HepG2 (cell line): ENCODE measurements around the gene LDLRAD2. TPM values are rescaled to one million over a fixed set of nuclear protein-coding genes. Genes with fewer than 3 reads are reported as not detected.

Experiments
- ATAC-seq: fragments of 200-7000 bp; cut with Tn5 transposase; 3 replicates; pipeline ENCODE4 v1.9.1; 2020; ENCODE audit warnings: mild to moderate bottlenecking, moderate library complexity
- BruUV-seq: library from RNA; stranded (reverse); fragments of 400-500 nt; replicated peaks from 2 replicates; lab custom pipeline; 2021; lab: Mats Ljungman, UMichigan
- CTCF ChIA-PET: fragments of 300-600 bp; formaldehyde crosslinking; extraction: SDS; loops from one replicate; lab custom pipeline; 2021; ENCODE audit warnings: low total read pairs, inconsistent platforms, low intra/inter-chr PET ratio; lab: Yijun Ruan, JAX
- POLR2A ChIA-PET: fragments of 350-600 bp; sonication (Branson Sonifier 250); formaldehyde crosslinking; loops from one replicate; lab custom pipeline; 2020; ENCODE audit warnings: antibody characterized with exemption, inconsistent platforms; lab: Yijun Ruan, JAX
- DNase-seq: peaks from one replicate; pipeline ENCODE4 v3.0.0-alpha.2; 2015; ENCODE audit warnings: low spot score
- FAIRE-seq: peaks from 3 replicates; lab custom pipeline; 2011; peaks lifted over from hg19 to GRCh38; lab: Jason Lieb, UNC
- H2AFZ ChIP-seq: one replicate; pipeline ENCODE4 v1.6.1; 2011; ENCODE audit warnings: low read length, inconsistent platforms
- H3K27ac ChIP-seq: fragments of 300-600 bp; 3 replicates; pipeline ENCODE4 v1.8.0; 2011; ENCODE audit warnings: mixed run types, mild to moderate bottlenecking, mixed read lengths, low read length, inconsistent platforms; ENCODE audit not compliant: insufficient read depth; ENCODE audit errors: extremely low read length
- H3K27me3 ChIP-seq, 2 experiments: fragments of 200-600 bp in 1 of 2; 2 replicates in 1 of 2; 3 replicates in 1 of 2; pipeline versions ENCODE4 v1.6.0 to v1.8.0; 2011; ENCODE audit warnings: low read length in 2 of 2, mild to moderate bottlenecking in 2 of 2, moderate library complexity in 2 of 2, inconsistent platforms in 1 of 2; ENCODE audit not compliant: insufficient read depth in 2 of 2, control insufficient read depth in 1 of 2
- H3K36me3 ChIP-seq, 2 experiments: fragments of 200-600 bp in 1 of 2; replicated peaks in 1 of 2; 2 replicates in 1 of 2; 3 replicates in 1 of 2; pipeline versions ENCODE4 v1.5.1 to v1.8.0; 2011; ENCODE audit warnings: low read length in 2 of 2, inconsistent platforms in 1 of 2; ENCODE audit not compliant: insufficient read depth in 2 of 2, control insufficient read depth in 1 of 2
- H3K4me1 ChIP-seq: 2 replicates; pipeline ENCODE4 v1.5.1; 2012; ENCODE audit warnings: low read length, inconsistent platforms; ENCODE audit not compliant: insufficient read depth
- H3K4me2 ChIP-seq: 2 replicates; pipeline ENCODE4 v1.6.0; 2011; ENCODE audit warnings: low read depth, low read length, inconsistent platforms
- H3K4me3 ChIP-seq, 3 experiments: fragments of 200-600 bp in 1 of 3; sonication (generic), shearing (Covaris generic) in 1 of 3; replicated peaks in 1 of 3; 2 replicates each; pipeline ENCODE4 v1.5.1; 2011 to 2016; ENCODE audit warnings: low read length in 3 of 3, inconsistent platforms in 2 of 3, low read depth in 2 of 3, mild to moderate bottlenecking in 2 of 3, control low read depth in 1 of 3, mixed read lengths in 1 of 3; ENCODE audit not compliant: insufficient read depth in 1 of 3
- H3K79me2 ChIP-seq: one replicate; pipeline ENCODE4 v1.6.1; 2011; ENCODE audit warnings: low read length, inconsistent platforms; ENCODE audit not compliant: insufficient read depth
- H3K9ac ChIP-seq: 2 replicates; pipeline ENCODE4 v1.6.0; 2011; ENCODE audit warnings: mild to moderate bottlenecking, low read depth, low read length, inconsistent platforms; ENCODE audit not compliant: insufficient read depth
- H3K9me3 ChIP-seq: 2 replicates; pipeline ENCODE4 v1.5.1; 2012; ENCODE audit warnings: mild to moderate bottlenecking, low read length
- H4K20me1 ChIP-seq: 2 replicates; pipeline ENCODE4 v1.6.0; 2011; ENCODE audit warnings: inconsistent platforms, mild to moderate bottlenecking, low read length, moderate library complexity; ENCODE audit not compliant: insufficient read depth
- ARID2 ChIP-seq: sonication (generic); formaldehyde crosslinking; IDR thresholded peaks from 2 replicates; pipeline ENCODE4 v1.8.1; 2022; ENCODE audit warnings: mild to moderate bottlenecking, missing genetic modification reagents, borderline replicate concordance
- CCDC6 ChIP-seq: sonication (generic); formaldehyde crosslinking; IDR thresholded peaks from 2 replicates; pipeline ENCODE4 v1.8.1; 2022; ENCODE audit warnings: mild to moderate bottlenecking, missing genetic modification reagents, moderate library complexity
- FOSL1 ChIP-seq: sonication (generic); formaldehyde crosslinking; IDR thresholded peaks from 2 replicates; pipeline ENCODE4 v1.9.0; 2021; ENCODE audit warnings: missing genetic modification reagents, borderline replicate concordance
- HOXA9 ChIP-seq: sonication (generic); formaldehyde crosslinking; IDR thresholded peaks from 2 replicates; pipeline ENCODE4 v1.8.1; 2022; ENCODE audit warnings: missing genetic modification reagents, mild to moderate bottlenecking, moderate library complexity, borderline replicate concordance
- RCOR2 ChIP-seq: IDR thresholded peaks from 2 replicates; pipeline ENCODE4 v1.6.1; 2016; ENCODE audit warnings: missing biosample characterization, missing genetic modification reagents
- SALL2 ChIP-seq: sonication (generic); formaldehyde crosslinking; IDR thresholded peaks from 2 replicates; pipeline ENCODE4 v1.8.1; 2023; ENCODE audit warnings: mild to moderate bottlenecking, missing genetic modification reagents, inconsistent platforms
- SP4 ChIP-seq: sonication (generic); formaldehyde crosslinking; IDR thresholded peaks from 2 replicates; pipeline ENCODE4 v1.8.1; 2023; ENCODE audit warnings: mild to moderate bottlenecking, missing genetic modification reagents
- ZFY ChIP-seq: sonication (generic); formaldehyde crosslinking; IDR thresholded peaks from 2 replicates; pipeline ENCODE4 v1.4.0; 2020; ENCODE audit warnings: missing genetic modification reagents
- ZNF562 ChIP-seq: sonication (generic); formaldehyde crosslinking; IDR thresholded peaks from 2 replicates; pipeline ENCODE4 v1.8.0; 2022; ENCODE audit warnings: missing genetic modification reagents, borderline replicate concordance
- WGBS: methylation state at CpG from one replicate; pipeline ENCODE4 v1.1.6; 2017; ENCODE audit warnings: low lambda C conversion rate; 5-methylcytosine and 5-hydroxymethylcytosine counted together
- in situ Hi-C: cut with HindIII; loops from 2 replicates; pipeline ENCODE4 v1.10.0; 2017; ENCODE audit warnings: low pct_unique_long_range_greater_than_20kb; ENCODE audit not compliant: extremely low pct_ligation_motif_present
- intact Hi-C: fragments of 100-400 bp; cut with micrococcal nuclease; formaldehyde crosslinking; loops from one replicate; pipeline ENCODE4 v1.10.0; 2022; ENCODE audit not compliant: unreplicated experiment
- polyA plus RNA-seq, 8 experiments: library from polyadenylated mRNA; depleted of rRNA in 3 of 8; stranded (reverse) in 7 of 8; unstranded in 1 of 8; fragments of >200 nt; fragmentation: Illumina TruSeq in 4 of 8; extraction: Trizol in 4 of 8; gene quantifications; 2 replicates each; pipeline versions ENCODE4 v1.2.1 to v1.2.3, GENCODE V29; 2011 to 2016; ENCODE audit warnings: low read depth in 4 of 8, missing spikeins in 1 of 8, mixed read lengths in 1 of 8; ENCODE audit not compliant: insufficient read depth in 1 of 8
- total RNA-seq, 5 experiments: library from RNA; depleted of rRNA; stranded (reverse); fragments of >200 nt; fragmentation: Illumina TruSeq; extraction: Trizol; gene quantifications; 2 replicates each; pipeline ENCODE4 v1.2.3, GENCODE V29; 2016; ENCODE audit warnings: low read depth in 1 of 5
- TF ChIP-seq, protein P1 (sequence below): sonication (generic); formaldehyde crosslinking; IDR thresholded peaks from 2 replicates; pipeline ENCODE4 v1.4.0; 2020; ENCODE audit warnings: mild to moderate bottlenecking, missing genetic modification reagents, borderline replicate concordance

LDLRAD2 gene
- total and polyA plus RNA-seq, 2 of the 13 experiments (the other 11 are each of a cell fraction or from before 2014, with no cell fraction given): not detected

DNA sequence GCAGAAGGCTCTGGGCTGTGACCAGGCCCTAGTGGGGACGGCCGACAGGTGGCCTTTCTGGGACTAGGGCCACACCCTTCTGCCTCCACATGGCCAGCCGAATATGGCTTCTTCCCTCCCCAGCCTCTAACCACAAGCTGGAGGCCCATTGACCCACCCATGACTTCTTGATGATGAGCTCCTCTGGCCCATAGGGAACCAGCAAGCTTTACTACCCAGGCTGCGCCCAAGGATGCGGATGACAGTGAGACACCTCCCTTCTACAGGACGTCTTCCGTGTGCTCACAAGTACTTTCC lies 41.0 kb downstream of the LDLRAD2 start:
- H3K27ac ChIP-seq: no peak overlapping the region
- 100% methylated on average over 1 of the region's 7 CpGs for WGBS
- BruUV-seq: no TSS peak
- ATAC-seq: no peak
- no peaks in the 10 kb centered on the region for H3K79me2 ChIP-seq
- H3K4me3 ChIP-seq: no peak overlapping the region
- intact Hi-C loops (no loop called here), in situ Hi-C loops (no loop called here)
- H3K9ac ChIP-seq: no peak overlapping the region
- no peak overlapping the region for H2AFZ ChIP-seq
- H3K9me3 ChIP-seq: no peaks in the 10 kb centered on the region
- no peak overlapping the region for H3K4me2 ChIP-seq
- no peak for DNase-seq
- peaks cover 28 to 58% of the 10 kb centered on the region in 2 experiments; a peak in 4 of 5 replicates for H3K36me3 ChIP-seq
- H3K4me1 ChIP-seq: peaks cover 13% of the 10 kb centered on the region
- no peak for FAIRE-seq
- H3K27me3 ChIP-seq: no peaks in the 10 kb centered on the region
- CTCF ChIA-PET: no interaction called here
- POLR2A ChIA-PET: no interaction called here
- H4K20me1 ChIP-seq: no peaks in the 10 kb centered on the region
- no peak for TF ChIP-seq FOSL1 (CRISPR knock-in tag)
- TF ChIP-seq ZFY: no peak
- no peak for TF ChIP-seq HOXA9 (CRISPR knock-in tag)
- TF ChIP-seq SALL2 (CRISPR knock-in tag): no peak
- TF ChIP-seq SP4 (CRISPR knock-in tag): no peak
- no peak for TF ChIP-seq CCDC6 (CRISPR knock-in tag)
- no peak for TF ChIP-seq ARID2
- TF ChIP-seq ZNF562 (CRISPR knock-in tag): no peak
- TF ChIP-seq RCOR2 (CRISPR knock-in tag): no peak
- TF ChIP-seq, protein P1, sequence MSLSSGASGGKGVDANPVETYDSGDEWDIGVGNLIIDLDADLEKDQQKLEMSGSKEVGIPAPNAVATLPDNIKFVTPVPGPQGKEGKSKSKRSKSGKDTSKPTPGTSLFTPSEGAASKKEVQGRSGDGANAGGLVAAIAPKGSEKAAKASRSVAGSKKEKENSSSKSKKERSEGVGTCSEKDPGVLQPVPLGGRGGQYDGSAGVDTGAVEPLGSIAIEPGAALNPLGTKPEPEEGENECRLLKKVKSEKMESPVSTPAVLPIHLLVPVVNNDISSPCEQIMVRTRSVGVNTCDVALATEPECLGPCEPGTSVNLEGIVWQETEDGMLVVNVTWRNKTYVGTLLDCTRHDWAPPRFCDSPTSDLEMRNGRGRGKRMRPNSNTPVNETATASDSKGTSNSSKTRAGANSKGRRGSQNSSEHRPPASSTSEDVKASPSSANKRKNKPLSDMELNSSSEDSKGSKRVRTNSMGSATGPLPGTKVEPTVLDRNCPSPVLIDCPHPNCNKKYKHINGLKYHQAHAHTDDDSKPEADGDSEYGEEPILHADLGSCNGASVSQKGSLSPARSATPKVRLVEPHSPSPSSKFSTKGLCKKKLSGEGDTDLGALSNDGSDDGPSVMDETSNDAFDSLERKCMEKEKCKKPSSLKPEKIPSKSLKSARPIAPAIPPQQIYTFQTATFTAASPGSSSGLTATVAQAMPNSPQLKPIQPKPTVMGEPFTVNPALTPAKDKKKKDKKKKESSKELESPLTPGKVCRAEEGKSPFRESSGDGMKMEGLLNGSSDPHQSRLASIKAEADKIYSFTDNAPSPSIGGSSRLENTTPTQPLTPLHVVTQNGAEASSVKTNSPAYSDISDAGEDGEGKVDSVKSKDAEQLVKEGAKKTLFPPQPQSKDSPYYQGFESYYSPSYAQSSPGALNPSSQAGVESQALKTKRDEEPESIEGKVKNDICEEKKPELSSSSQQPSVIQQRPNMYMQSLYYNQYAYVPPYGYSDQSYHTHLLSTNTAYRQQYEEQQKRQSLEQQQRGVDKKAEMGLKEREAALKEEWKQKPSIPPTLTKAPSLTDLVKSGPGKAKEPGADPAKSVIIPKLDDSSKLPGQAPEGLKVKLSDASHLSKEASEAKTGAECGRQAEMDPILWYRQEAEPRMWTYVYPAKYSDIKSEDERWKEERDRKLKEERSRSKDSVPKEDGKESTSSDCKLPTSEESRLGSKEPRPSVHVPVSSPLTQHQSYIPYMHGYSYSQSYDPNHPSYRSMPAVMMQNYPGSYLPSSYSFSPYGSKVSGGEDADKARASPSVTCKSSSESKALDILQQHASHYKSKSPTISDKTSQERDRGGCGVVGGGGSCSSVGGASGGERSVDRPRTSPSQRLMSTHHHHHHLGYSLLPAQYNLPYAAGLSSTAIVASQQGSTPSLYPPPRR (CRISPR knock-in tag): no peak
